Measurements from ENCODE around the gene NHS.

NHS gene

DNA sequence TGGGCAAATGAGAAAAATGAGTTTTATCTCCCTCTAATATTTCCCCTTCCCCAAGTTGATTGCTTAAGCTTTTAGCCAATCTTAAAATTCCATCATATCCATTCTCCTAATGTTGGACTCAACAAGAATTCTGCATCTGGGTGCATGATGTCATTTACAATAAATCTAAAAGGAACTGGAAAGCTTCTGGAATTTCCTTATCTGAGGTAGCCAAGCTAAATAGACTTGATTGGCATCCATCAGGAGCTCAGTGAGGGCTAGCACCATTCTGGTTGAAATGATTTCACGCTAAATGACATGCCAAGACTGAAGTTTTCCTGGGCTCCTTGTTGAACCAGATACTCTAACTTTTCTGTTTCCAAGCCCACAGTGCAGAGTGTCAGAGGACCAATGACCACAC is 252.0 kb downstream of the NHS start:
- Mint-ChIP-seq H3K9me3 (no peaks in the 10 kb centered on the region), H3K4me3 (no peak overlapping the region), H3K36me3 (ENCODE audit: low read depth) (no peaks in the 10 kb centered on the region), H3K4me1 (ENCODE audit: low read depth) (no peaks in the 10 kb centered on the region), H3K27me3 (ENCODE audit: low read depth) (peaks cover 2% of the 10 kb centered on the region), H3K27ac (no peak overlapping the region)

DNA sequence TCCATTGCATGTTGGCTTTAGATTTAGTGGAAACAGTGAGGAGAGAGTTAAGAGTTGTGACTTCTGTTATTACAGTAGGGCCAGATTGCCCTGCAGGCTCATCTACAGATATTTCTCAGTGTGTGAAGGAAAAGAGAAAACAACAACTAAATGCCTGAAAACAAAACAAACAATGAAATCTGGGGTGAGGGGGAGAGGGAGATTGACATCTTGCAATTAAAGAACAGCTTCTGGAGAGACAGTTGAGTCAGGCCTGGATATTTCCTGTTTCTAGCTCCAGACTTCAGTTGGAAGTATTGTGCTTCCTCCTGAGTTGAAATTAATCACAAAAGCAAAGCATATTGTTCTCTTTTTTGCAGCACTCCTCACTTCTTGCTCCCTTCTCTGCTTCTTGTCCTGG is 254.0 kb downstream of the NHS start:
- H3K27ac Mint-ChIP-seq: no peak overlapping the region

DNA sequence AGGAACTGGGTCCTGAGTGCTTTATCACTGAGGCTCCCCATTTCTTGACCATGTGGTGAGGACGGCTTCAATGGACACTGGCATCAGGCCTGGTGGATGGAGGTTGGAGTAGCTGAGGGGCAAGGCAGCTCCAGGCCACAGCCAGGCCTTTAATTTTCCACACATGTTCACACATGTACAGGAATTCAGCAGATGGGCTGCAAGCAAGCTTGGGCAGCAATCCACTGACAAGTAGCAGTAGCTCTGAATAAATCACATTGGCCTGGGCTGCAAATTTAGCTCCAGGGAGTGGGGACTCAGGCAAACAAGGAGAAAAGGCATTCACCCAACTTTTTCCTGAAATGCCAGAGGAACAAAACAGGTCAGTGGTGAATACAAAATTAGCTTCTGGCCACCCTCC is 254.5 kb downstream of the NHS start:
- peaks cover 2% of the 10 kb centered on the region for H3K36me3 Mint-ChIP-seq (ENCODE audit: low read depth)
- H3K4me1 Mint-ChIP-seq (ENCODE audit: low read depth): peaks cover 10% of the 10 kb centered on the region
- H3K9me3 Mint-ChIP-seq: no peaks in the 10 kb centered on the region
- no peak overlapping the region for H3K4me3 Mint-ChIP-seq
- H3K27me3 Mint-ChIP-seq (ENCODE audit: low read depth): peaks cover 2% of the 10 kb centered on the region
- H3K27ac Mint-ChIP-seq: no peak overlapping the region

More for the DNA sequence above, 254.0 kb downstream of the NHS start:
- Mint-ChIP-seq H3K4me1 (ENCODE audit: low read depth) (peaks cover 10% of the 10 kb centered on the region), H3K4me3 (no peak overlapping the region), H3K27me3 (ENCODE audit: low read depth) (peaks cover 2% of the 10 kb centered on the region), H3K36me3 (ENCODE audit: low read depth) (no peaks in the 10 kb centered on the region), H3K9me3 (no peaks in the 10 kb centered on the region)

DNA sequence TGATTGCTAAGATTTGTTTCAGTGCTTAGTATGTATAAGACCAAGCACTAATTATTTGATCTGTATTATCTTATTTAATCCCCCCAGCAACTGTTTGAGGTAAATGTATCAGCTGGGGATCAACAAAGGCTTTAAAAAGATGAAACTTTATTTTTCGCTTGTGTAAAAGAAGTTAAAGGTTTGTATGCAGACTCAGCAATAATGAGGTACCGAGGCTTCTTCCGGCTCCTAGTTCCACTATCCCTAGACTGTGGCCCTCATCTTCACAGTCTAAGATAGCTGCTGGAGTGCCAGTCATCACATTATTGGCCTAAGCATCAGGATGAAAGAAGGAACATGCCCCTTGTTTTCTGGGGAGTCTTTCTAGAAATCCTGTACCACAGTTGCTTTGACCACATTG is 256.6 kb downstream of the NHS start:
- Mint-ChIP-seq H3K36me3 (ENCODE audit: low read depth) (peaks cover 2% of the 10 kb centered on the region), H3K4me1 (ENCODE audit: low read depth) (peaks cover 10% of the 10 kb centered on the region), H3K27me3 (ENCODE audit: low read depth) (no peaks in the 10 kb centered on the region)

DNA sequence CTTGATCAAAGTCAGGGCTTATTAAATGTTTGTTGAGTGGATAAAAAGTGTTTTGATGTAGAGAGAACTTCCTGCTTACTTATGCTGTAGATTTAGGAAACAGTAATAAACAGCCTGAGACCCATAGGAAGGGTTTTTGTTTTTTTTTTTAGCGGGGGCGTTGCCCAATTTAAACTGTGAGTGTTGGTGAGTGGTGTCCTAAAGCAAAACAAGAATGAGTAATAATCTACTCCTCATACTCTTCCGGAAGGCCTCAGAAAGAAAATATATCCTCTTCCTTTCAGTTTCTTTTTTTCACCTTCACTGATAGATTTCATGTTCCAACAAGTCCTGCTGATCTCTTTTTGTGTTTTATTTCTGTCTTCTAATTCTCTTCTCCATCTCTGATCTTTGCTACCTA is 257.9 kb downstream of the NHS start:
- H3K27ac Mint-ChIP-seq: peak overlapping the region; percentile 76
- H3K36me3 Mint-ChIP-seq (ENCODE audit: low read depth): peaks cover 2% of the 10 kb centered on the region
- peaks cover 10% of the 10 kb centered on the region for H3K4me1 Mint-ChIP-seq (ENCODE audit: low read depth)
- H3K4me3 Mint-ChIP-seq: peak overlapping the region; percentile 49
- H3K27me3 Mint-ChIP-seq (ENCODE audit: low read depth): no peaks in the 10 kb centered on the region
- no peaks in the 10 kb centered on the region for H3K9me3 Mint-ChIP-seq

More for the DNA sequence above, 256.6 kb downstream of the NHS start:
- no peak overlapping the region for H3K27ac Mint-ChIP-seq
- no peaks in the 10 kb centered on the region for H3K9me3 Mint-ChIP-seq
- H3K4me3 Mint-ChIP-seq: no peak overlapping the region

DNA sequence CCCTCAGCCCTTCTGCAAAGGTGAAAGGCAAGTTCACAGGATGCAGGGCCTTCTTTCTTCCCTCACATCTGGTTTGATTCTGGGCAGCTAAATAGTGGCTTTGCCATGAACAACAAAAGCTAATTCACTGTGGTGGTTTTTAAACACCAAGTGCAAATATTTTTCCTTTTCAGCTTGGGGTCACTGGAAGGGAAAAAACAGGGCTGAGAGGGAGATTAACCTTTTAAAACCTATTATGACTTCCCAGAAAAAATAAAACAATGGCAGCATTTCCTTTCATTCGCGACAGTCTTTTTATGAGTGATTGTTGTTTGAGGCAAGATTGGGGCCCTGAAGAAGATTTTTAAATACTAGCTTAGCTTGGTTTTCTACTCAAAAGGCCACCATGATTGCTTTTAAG is 258.5 kb downstream of the NHS start:
- Mint-ChIP-seq H3K36me3 (ENCODE audit: low read depth) (peaks cover 2% of the 10 kb centered on the region), H3K9me3 (no peaks in the 10 kb centered on the region), H3K27ac (peak overlapping the region; percentile 76), H3K27me3 (ENCODE audit: low read depth) (no peaks in the 10 kb centered on the region), H3K4me1 (ENCODE audit: low read depth) (peaks cover 10% of the 10 kb centered on the region), H3K4me3 (peak overlapping the region; percentile 49)

DNA sequence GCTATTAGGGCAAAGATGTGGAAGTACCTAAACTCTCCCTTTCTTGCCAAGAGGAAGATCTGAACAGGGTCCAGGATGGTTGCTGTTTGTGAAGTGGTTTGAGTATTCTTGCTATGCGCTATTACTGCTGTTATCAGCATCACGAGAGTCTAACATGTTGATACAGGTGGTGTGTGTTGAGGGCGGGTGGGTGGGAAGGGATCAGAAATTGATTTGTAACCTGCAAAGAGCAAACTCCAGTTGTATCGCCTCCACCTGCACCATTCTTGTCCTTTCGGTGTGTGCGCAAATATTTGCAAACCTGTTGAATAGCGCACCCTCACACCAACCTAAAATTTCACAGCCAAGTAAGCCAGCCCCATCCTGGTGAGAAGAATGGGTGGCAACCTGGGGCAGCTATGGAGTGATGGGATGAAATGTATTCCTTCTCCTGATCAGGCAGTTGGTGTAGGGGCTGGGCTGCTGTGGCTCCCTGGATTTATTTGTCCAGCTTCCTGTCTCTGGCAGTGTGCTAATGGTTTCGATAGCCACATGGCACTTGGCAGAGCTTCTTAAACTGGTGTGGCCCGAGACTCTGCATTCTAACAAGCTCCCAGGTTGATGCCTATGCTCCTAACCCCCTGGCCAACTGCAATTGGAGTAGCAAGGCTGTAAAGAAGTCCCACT is 259.7 kb downstream of the NHS start:
- Mint-ChIP-seq H3K4me3 (no peak overlapping the region), H3K4me1 (ENCODE audit: low read depth) (peaks cover 10% of the 10 kb centered on the region), H3K27ac (no peak overlapping the region), H3K9me3 (no peaks in the 10 kb centered on the region), H3K36me3 (ENCODE audit: low read depth) (peaks cover 2% of the 10 kb centered on the region), H3K27me3 (ENCODE audit: low read depth) (no peaks in the 10 kb centered on the region)

DNA sequence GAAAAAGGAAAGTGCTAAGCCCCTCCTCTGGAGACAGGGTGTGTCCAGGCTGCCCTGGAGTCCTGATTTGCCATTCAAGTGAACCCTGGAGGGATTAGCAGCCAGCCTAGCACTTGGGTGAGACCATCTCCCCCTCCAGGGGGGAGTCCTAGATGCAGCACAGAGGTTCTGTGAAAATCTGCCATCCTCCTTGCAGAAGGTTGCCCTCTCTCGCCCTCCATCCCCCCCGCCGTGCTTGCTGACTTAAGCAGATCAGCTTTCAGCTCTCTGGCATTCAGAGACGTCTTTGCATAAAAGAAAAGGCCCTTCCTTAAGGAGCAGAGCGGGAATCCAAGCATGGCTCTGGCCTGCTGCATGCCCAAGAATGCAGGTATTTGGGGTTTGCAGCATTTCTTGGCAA is 260.2 kb downstream of the NHS start:
- H3K4me1 Mint-ChIP-seq (ENCODE audit: low read depth): peaks cover 10% of the 10 kb centered on the region
- no peak overlapping the region for H3K27ac Mint-ChIP-seq
- H3K27me3 Mint-ChIP-seq (ENCODE audit: low read depth): no peaks in the 10 kb centered on the region
- H3K9me3 Mint-ChIP-seq: no peaks in the 10 kb centered on the region
- H3K36me3 Mint-ChIP-seq (ENCODE audit: low read depth): peaks cover 2% of the 10 kb centered on the region
- H3K4me3 Mint-ChIP-seq: no peak overlapping the region

DNA sequence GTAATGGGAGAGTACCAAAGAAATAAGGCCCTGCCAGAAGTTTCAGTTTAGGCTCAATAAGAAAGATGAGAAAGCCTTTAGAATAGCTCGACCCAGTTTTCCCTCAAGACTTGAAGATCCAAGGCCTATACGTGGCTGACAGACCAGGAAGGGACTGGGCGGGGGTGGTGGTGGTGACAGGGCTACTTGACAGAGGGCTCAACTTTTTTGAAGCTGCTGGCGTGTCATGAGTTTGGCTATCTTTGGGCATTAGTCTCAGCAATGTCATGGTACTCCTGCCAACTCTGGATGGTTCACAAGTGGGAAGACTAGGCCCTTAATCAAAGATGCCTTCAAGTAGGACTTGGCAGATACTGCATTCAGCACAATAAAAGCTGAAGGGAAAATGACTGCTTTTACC is 262.2 kb downstream of the NHS start:
- no peak overlapping the region for H3K27ac Mint-ChIP-seq
- H3K9me3 Mint-ChIP-seq: no peaks in the 10 kb centered on the region
- peaks cover 2% of the 10 kb centered on the region for H3K36me3 Mint-ChIP-seq (ENCODE audit: low read depth)
- H3K4me1 Mint-ChIP-seq (ENCODE audit: low read depth): peaks cover 9% of the 10 kb centered on the region
- no peak overlapping the region for H3K4me3 Mint-ChIP-seq
- H3K27me3 Mint-ChIP-seq (ENCODE audit: low read depth): no peaks in the 10 kb centered on the region

DNA sequence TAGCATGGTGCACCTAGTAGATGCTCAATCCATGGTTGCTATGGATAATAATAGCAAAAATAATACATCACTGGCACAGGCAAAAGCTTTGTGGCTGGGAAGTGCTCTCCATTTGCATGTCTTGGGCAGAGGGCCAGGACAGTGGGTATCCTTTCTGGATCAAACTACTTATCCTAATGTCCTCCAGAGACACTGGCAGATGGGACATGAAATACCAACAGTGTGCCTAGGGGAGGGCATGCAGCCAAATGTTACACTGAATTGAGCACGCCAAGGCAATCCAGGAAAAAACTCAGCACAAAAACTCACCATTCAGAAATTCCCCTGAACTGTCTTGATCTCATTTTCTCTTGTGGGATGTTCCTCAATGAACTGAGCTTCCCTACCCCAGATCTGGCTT is 263.7 kb downstream of the NHS start:
- no peaks in the 10 kb centered on the region for H3K9me3 Mint-ChIP-seq
- no peaks in the 10 kb centered on the region for H3K27me3 Mint-ChIP-seq (ENCODE audit: low read depth)
- H3K4me3 Mint-ChIP-seq: no peak overlapping the region
- H3K27ac Mint-ChIP-seq: no peak overlapping the region
- H3K36me3 Mint-ChIP-seq (ENCODE audit: low read depth): peaks cover 2% of the 10 kb centered on the region
- peaks cover 2% of the 10 kb centered on the region for H3K4me1 Mint-ChIP-seq (ENCODE audit: low read depth)

DNA sequence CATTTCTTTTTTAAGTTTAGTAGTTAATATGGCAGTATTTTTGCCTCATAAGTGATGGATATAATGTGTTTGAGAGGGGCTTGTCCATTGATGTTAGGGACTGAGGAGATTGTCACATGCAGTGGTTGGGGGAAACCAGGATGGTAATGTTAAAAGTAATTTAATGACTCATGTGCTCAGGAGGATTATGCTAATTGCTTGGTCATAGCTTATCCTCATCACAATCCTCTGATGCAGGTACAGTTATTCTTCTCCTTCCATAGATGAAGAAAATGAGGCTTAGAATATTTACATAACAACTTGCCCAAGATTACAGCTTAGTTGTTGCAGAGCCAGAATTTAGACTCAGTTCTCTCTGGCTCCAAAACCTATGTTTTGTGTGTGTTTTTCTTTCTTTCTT is 267.9 kb downstream of the NHS start:
- no peaks in the 10 kb centered on the region for H3K36me3 Mint-ChIP-seq (ENCODE audit: low read depth)
- peaks cover 2% of the 10 kb centered on the region for H3K4me1 Mint-ChIP-seq (ENCODE audit: low read depth)
- no peak overlapping the region for H3K27ac Mint-ChIP-seq
- no peaks in the 10 kb centered on the region for H3K9me3 Mint-ChIP-seq
- H3K4me3 Mint-ChIP-seq: no peak overlapping the region
- peaks cover 3% of the 10 kb centered on the region for H3K27me3 Mint-ChIP-seq (ENCODE audit: low read depth)

DNA sequence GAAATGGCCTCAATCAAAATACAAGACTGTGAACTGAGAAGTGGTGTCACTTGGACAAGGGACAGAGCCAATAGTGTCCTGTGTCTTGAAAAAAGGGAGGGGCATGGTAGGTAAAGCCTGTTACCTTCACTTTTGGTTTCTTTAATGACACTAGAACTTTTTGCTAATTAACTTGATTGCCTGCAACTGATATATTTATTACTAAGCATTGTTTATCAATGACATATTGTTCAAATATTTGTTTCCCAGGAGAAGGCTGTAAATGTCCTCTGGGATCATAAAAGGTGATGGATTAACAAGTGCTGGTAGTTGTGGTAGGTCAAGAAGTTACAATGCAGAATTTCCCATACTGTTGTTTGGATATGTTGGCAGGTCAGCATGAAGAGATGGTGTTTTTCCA is 268.5 kb downstream of the NHS start:
- Mint-ChIP-seq H3K27ac (no peak overlapping the region), H3K4me1 (ENCODE audit: low read depth) (peaks cover 2% of the 10 kb centered on the region), H3K4me3 (no peak overlapping the region), H3K27me3 (ENCODE audit: low read depth) (peaks cover 3% of the 10 kb centered on the region), H3K36me3 (ENCODE audit: low read depth) (no peaks in the 10 kb centered on the region), H3K9me3 (no peaks in the 10 kb centered on the region)

DNA sequence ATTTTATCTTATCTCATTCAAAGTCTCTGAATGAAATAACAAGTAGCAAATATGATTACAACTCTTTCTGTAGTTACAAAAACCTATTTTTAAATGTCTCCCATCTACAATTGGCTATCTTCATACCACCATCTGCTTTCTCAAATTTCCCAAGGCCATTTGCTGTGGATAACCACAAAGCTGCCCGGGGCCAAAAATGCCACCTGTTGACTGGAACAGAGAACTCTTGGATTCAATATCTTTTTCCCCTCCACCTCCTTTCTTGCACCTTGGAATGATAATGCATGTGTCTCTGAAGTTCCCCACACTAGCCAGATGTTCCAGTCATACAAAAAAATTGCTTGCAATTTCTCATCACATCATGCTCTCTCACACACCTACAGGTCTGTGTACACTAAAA is 269.0 kb downstream of the NHS start:
- Mint-ChIP-seq H3K4me1 (ENCODE audit: low read depth) (peaks cover 2% of the 10 kb centered on the region), H3K27ac (no peak overlapping the region), H3K9me3 (no peaks in the 10 kb centered on the region), H3K27me3 (ENCODE audit: low read depth) (peaks cover 3% of the 10 kb centered on the region), H3K4me3 (no peak overlapping the region), H3K36me3 (ENCODE audit: low read depth) (no peaks in the 10 kb centered on the region)

DNA sequence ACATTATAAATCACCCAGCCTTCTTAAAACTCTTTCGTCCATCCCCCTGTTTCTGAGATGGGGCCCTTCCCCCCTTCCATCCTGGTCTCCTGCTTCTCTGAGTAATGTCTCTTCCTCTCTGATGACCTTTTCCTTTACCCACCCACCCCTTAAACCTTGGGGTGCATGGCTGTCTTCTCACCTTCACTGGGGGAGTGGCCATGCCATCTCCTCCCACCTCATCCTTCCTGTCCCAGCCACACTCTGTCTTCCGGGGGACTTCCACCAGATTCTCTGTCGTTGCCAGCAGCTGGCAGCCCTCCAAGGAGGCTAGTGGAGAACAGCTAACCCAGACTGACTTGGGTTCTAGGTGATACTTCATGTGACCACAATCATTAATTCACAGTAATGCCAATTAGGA is 279.1 kb downstream of the NHS start:
- H3K36me3 Mint-ChIP-seq (ENCODE audit: low read depth): peaks cover 3% of the 10 kb centered on the region
- peak overlapping the region; percentile 43 for H3K4me3 Mint-ChIP-seq
- no peaks in the 10 kb centered on the region for H3K9me3 Mint-ChIP-seq
- H3K27ac Mint-ChIP-seq: peak overlapping the region; percentile 90
- H3K27me3 Mint-ChIP-seq (ENCODE audit: low read depth): peaks cover 6% of the 10 kb centered on the region
- H3K4me1 Mint-ChIP-seq (ENCODE audit: low read depth): peaks cover 23% of the 10 kb centered on the region

DNA sequence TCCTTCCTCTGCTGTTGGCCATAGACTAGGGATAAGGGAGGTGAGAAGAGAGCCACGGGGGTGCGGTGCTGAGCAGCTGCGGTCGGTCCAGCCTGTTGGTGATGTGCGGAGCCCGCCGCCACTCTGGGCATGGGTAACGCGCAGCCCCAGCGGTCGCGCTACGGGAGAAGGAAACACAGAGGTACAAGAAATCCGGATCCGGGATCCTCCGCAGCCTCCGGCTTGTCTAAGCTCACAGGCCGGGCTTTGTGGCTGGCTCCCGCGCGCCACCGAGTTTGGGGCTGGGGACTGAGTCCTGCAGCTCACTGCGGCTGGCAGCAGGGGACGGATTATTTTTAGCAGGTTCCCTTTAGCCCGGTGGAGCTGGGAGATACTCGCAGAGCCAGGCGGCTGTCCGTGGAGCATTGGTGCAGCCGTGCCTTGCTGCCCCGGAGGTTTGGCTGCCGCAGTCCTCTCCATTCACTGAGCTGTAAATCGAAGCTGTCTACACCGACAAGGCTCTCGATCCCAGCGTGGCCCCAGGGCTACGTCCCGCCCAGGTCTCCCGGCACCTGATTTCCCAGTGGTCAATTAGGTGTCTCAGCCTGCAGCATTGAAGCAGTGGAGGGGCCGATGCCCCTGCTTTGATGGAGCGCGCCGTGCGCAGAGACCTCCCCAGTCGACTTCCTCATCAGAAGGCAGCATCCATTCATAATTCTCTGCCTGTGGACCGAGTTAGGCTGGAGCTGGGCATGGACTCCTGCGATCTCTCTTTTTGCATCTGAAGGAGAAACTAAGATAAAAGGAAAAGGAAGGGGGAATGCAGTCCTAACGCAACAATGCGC is 280.4 kb downstream of the NHS start:
- H3K4me1 Mint-ChIP-seq (ENCODE audit: low read depth): peaks cover 23% of the 10 kb centered on the region
- H3K4me3 Mint-ChIP-seq: peak overlapping the region; percentile 90
- peaks cover 10% of the 10 kb centered on the region for H3K27me3 Mint-ChIP-seq (ENCODE audit: low read depth)
- peaks cover 3% of the 10 kb centered on the region for H3K36me3 Mint-ChIP-seq (ENCODE audit: low read depth)
- peak overlapping the region; percentile 91 for H3K27ac Mint-ChIP-seq
- H3K9me3 Mint-ChIP-seq: no peaks in the 10 kb centered on the region

Measured in T-helper 1 cell treated with Interleukin-12 subunit alpha and Interleukin-12 subunit beta and Interleukin-4 antibody, amounts not matched to agents 30 μg/mL and 1 μg/mL, for 36 hours (primary cell).